ENCODE data around the gene KMT5C.

DNA sequence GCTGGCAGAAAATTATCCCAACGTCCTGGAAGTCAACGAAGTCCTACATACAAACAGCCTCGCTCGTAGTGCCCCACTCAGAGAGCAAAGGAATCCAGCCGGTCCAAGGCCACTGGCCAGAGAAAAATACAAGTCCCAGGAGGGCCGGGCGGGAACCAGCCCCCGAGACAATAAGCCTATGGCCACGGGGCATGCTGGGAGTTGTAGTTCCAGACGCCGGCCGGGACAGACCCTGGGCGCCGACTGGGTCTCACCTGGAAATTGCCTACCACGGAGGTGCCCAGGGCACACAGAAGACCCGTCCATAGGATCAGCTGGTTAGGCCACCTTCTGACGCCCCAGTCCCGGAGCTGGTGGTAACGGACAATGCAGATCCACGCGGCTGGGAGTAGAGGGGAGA, 19.9 kb upstream of the KMT5C start:
- no peak for TF ChIP-seq CTCF (IDR thresholded peaks at IDR 0.05; ENCODE audit: low read depth, low read length)
- TF ChIP-seq POLR2A (IDR thresholded peaks at IDR 0.05; ENCODE audit: extremely low read depth, insufficient read length), result no peak
